ENCODE data around the gene WIPI1.

Gene WIPI1

DNA sequence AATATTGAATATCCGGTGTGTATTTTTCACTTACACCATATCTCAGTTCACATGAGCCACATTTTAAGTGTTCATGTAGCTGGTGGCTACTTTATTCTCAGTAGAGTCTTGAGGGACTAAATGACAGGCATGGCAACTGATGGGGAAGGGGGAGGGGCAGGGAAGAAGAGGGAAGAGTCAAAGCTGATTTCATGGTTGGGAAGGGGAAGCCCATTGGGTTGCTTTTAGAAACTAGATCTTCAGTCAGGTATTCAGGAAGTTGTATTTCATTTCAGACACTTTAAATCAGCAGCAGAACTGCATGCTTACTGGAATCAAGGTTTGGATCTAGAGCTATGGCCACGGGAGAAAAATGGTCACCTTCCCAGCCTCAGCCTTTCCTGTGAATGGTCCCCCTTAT, 2.9 kb upstream of the WIPI1 start:
- FAIRE-seq: no peak

DNA sequence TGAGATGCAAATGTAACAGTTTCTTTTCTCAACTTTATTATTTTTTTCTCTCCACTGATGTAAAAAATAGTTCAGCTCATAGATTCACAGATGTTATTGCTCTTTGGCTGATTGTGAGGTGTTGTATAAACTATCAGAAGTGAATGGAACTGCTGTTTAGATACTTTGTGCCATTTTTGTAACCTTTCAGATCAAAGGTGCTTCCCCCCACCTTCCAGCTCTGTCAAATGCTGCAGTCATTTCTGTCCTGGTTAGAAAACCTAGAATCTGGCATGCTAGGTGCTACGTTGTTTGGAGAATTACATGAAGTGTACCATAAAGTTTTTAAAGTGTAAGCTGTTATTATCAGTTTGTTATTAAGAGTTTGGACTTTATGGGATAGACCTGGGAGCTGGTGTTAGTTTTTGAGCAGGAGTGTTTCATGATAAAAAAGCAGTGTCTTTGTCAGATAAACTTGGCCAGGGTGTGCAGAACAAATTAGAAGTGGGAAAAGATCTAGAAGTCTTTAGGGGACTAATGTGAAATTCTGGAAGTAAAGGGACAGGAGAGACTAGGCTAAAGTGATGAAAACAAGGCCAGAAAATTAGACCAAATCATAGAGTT, 1.8 kb upstream of the WIPI1 start:
- no peak for FAIRE-seq

DNA sequence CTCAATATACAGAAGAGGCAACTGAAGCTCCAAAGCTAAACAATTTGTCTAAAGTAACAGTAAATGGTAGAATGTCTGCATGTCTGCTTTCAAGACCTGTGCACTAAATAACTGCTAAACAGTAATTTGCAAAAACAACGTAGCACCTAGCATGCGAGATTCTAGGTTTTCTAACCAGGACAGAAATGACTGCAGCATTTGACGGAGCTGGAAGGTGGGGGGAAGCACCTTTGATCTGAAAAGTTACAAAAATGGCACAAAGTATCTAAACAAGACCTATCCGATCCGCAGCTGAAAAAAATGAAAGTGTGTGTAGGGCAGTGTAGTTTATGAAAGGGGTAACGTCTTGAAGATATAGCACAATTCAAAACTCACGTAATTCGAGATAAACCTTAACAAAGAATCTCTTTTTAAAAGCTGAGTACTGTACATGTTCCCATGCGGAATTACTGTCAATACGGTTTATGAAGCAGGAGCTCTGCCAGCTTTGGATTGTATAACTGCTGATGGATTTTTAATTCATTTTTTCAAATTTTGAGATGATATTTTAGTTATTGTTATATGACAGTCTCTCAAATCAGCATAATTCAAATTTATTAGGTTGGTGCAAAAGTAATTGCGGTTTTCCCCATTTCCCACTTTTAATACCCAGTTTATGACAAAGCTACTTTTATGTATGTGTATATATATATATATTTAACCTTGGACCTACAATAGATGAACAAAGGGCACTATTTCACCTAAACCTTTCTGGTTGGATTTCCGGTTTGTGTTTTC, 1.2 kb upstream of the WIPI1 start:
- FAIRE-seq: no peak

DNA sequence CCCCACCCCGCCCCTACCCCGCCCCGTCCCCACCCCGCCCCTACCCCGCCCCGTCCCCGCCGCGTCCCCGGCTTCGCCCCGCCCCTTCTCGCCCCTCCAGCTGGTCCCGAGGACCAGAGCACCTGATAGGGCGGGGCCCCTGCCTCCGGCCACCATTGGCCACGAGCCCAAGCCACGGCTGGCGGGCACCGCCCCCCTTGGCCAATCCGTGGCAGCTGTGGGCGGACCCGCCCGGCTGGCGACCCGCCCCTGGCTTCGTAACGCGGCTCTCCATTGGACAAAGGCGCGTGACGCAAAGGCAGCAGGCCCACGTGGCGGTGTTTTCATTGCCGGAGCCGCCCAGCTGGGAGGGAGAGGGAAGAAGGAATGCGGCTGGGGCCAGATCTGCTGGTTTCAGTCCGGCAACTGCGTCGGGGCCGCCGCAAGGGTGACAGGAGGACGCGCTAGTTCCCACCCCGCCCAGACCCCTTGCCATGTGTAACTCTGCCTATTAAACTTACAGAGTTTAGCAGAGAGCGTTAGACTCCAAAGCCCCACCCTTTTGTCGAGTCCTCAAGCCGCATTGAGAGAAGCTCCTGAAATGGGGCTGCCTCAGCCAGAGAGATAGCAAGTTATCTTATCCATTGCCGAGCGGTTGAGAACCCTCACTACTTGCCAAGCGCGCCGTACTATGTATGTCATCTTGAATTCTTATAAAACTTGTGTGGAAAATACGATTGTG, 403 bp upstream of the WIPI1 start:
- FAIRE-seq: no peak

DNA sequence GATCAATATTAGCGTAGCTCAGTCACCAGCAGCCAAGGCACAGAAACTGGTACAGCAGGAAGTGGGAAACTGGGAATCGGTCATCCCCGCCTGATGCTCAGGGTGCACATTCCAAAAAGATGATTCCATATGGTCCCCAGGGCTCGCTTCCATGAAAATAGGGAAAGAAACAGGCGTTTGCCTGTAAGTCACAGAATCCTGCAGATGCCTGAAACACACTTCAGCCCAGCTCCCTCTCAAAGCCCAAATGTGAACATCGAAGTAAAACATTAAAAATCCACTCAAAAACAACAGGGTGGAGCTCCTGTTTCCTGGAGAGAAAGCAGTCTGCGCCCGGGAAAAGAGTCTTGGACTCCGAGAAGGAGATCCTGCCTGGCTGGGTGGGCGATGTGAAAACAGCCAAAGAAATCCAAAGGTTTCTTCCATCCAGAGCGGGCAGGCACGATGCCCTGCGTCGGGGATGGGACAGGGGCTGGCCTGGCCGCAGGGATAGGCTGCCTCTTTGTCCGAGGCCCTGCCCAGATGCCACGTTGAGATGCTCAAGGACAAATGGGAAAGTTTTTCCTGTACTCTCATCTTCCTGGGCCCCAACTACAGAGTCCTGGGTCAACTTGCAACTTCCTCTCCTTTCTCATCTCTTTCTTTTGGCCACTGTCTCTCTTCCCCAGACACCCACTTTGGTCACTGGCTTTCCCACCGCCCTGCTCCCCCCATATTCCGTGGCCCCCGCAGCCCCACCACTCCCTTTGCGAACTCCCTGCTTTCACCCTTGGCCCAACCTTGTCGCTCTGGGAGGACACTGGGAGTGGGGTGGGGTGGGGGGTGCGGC, 743 bp downstream of the WIPI1 start:
- FAIRE-seq: no peak

DNA sequence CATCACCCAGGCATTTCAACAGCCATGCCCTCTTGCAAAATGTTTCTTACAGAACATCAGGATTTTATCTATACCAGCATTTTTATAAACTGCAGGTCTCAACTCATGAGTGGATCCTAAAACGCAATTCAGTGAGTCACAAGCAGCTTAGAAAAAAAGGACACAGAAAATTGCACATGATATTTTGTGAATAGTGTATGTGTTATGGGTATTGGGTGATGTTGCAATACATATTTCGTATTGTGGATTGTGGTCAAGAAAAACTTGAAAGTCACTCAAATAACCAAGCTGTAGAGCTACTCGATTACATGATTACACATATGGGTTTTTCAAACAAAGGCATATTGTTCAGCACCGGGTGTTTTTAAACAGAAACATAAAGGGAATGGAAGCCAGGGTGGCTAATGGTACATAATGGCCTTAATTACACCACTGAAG, 1.4 kb downstream of the WIPI1 start:
- no peak for FAIRE-seq

DNA sequence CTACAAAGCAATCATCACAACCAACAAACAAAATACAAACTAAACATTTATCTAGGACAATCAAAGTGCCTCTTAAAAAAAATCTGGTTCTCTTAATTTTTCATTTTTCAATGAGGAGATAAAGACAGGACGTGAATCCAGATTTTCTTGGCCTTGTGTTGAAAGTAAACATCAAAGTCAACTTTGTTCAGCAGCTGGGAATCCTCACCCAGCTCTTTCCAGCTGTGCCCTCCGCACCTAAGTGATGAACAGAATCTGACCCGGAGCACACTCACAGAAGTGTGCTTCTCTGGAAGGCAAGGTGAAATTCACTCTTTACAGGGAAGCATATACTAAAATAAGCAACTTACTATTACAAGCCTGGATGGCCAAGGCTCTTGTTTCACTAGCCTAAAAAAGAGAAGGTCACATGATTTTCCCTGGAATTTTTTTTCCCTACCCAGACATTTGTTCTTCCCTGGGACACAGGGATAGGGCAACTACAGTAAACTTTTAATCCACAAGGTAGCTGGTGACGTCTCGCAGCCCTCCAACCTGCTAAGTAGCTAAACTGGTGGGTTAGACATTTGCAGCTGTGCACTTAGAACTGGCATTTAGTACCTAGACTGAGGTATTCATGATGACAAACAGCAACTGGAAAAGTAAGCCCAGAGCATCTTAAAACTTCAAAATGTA, 3.2 kb downstream of the WIPI1 start:
- no peak for FAIRE-seq

DNA sequence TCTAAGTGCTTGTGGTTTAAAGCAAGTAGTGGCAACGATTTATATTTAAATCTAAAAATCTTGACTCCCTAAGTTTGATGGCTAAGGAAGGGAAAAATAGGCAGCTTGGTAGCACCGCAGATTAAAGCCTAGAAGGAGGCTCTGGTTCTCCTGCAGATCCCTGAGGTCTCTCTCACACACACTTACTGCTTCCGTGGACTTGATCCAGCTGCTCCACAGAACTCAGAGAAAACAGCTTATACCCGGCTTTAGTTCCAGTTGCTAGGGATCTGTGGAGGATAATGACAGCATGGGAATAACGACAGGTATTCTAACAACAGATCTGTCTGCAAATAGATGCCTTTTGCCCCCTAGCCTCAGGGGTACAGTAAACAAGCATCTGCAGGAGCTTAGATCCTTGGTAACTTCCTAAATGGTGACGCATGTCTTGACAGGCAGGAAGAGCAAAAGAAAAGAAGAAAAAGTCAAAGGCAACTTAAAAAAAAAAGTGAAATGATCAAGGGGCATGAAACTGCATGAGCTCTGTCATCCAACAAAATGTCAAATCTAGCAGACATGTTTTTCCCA, 4.5 kb downstream of the WIPI1 start:
- no peak for FAIRE-seq

DNA sequence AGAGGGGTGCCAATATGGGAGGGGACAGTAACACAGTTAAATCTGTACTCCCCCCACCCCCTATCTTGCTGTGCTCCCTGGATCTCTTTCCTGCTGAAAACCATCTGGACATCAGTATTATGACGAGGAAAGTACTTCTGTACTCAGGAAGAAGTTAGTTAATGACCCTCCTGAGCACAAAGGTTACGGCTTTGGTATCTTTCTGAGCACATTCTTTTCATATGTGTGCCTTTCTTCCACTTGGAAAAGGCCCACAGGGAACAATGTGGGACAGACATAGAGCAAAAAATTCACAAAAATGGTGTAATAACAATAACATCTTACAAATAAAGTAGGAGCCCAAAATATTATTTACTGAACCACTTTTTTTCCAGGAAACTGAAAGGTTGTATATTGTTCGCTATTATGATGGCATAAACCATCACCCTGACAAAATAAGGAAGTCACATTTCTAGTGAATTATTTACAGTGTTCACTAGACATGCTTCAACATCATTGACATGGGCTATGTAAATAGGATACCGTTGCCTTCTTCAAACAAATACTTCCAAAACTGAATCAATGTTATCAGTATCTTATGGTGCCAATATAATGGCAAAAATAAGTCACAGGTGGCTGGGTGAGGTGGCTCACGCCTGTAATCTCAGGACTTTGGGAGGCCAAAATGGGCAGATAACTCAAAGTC, 5.5 kb downstream of the WIPI1 start:
- FAIRE-seq: peak; percentile 62

DNA sequence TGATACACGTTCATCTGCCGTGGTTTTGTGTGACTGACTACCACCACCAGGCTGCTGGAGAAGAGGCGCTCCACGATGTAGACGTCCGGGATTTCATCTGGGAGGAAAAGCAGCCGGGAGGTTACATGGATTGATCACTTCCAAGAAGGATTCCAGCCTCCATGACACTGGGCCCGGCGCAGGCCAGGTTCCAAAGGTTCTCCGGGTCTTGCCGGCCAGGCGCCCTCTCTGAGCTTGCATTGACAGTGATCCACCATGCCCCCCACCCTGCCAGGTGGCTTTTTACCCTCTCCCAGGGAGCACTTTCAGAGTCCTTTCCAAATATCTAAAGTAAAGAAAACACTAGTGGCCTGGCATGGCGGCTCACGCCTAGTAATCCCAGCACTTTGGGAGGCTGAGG, 6.5 kb downstream of the WIPI1 start:
- FAIRE-seq: no peak

DNA sequence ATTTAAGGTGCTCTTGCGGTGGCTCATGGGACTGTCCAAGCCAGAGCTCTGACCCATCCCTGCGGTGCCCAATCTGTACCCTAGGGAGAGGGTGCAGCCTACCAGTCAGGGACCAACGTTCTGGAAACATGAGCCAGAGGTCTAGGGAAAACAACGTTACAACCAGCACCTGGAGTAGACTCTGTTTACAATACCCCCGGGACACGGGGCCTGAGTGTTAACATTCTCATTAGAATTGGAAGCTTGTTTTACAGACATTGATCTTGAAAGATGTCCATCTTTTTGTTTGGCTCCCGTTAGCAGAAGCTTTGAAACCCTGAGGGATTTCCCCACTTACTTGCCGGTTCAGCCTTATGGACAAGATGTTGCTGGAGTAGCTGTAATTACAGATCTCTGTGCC, 6.9 kb downstream of the WIPI1 start:
- FAIRE-seq: no peak

DNA sequence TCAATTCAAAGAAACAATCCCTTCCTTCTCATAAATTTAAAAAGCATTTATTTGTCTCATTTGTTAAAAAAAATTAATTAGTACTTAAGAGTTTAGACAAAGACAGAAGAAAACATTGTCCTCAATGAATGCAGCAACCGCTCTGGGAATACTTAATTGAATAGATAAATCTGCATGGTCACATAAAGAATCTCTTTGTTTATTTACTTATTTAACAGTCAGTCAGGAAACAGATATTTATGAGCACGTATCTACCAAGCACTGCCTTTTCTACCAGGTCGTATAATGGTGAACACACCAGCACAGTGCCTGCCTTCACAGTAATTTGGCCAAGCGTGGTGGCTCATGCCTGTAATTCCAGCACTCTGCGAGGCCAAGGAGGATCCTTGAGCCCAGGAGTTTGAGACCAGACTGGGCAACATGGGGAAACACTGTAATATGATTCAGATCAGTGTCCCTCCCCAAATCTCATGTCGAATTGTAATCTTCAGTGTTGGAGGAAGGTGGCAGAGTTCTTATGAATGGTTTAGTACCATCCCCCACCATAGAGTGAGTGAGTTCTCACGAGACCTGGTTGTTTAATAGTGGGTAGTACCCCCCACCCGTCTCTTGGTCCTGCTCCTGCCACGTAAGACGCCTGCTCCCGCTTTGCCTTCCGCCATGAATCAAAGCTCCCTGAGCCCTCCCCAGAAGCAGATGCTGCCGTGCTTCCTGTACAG, 8.1 kb downstream of the WIPI1 start:
- FAIRE-seq: no peak

DNA sequence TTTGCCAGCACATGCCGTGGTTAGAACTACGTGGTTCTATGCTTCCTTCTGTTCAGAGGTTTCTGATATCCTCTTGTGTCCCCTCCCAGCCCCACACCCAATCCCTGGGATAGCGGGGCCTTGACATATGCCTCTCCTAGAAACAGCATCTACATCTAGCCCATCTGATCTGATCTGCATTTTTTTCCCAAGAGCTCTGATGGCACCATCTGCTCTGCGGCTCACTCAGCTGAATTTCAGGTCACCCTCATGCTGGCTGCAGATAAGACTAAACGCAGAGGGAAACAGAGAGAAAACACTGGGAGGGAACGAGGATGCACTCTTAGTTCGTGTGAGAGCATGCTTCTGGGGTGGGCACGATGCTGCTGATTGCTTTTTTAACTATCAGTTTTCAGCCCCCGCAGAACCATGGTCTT, 10.7 kb downstream of the WIPI1 start:
- FAIRE-seq: no peak

DNA sequence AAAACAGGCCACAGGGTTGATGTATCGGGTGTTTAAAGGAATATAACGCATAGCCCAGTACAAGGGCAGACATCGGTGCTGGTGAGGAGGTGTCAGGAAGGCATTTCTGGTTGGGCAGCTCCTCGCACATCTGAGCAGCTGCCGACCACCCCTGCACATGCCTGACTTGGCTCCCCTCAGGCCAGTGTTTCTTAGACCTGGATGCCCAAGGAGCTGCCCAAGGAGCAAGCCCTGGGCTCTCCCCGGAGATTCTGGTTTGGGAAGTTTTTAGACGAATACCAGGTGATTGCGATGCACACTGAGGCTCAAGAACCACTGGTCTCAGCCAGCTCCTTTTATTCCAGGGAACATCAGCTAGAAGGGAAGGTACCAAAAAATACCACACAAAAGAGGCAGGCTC, 11.6 kb downstream of the WIPI1 start:
- no peak for FAIRE-seq

DNA sequence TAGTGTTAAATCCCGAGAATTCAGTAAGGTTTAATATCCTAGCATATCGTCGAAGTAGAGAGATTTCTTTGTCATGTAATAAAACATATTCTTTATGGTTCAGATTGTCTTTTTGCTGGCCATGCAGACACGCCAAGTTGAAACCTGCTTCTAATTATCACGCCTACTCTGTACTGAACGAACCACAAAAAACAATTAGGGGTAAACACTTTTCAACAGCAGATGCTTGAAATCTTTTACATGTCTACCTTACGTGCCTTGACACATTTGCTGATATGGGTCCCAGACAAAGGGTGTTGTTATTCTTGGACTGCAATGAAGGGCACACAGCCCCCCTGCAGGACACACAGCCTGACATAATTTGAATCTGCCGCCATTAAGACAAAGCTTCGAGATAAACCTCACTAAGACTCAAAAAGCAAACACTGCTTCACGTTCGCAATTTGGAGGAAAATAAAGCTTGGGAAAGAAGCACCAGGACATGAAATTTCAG, 13.3 kb downstream of the WIPI1 start:
- FAIRE-seq: no peak

DNA sequence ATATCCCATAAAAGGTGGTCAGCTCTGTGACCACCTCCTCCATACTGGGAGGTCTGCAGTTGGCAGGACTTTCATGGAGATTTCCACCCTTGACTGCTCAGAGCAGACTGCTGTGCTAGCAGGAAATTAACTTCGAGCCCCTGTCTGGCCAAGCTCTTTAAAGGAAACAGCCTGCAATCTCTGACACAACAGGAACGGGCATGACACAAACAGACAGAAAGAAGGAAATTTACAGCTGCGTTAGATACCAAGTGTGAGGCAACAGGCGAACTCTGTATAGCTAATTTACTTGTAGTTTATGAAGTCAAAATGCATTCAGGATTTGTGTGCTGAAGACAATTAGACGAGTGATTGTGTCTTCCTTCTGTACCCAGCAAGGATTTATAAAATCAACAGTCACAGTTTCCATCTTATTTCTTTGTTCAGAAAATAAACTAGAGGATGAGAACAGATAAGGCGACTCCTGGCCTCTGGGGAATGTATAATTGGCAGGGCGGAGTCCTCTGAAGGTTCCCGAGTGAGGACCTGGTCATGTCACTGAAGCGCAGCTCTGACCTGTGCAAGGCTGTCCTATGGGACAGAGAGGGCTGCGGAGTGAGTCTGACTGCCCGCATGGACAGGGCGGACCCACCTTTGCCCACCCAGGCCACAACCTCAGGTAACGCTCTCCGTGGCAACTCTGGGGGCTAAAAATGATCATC, 16.1 kb downstream of the WIPI1 start:
- FAIRE-seq: no peak

DNA sequence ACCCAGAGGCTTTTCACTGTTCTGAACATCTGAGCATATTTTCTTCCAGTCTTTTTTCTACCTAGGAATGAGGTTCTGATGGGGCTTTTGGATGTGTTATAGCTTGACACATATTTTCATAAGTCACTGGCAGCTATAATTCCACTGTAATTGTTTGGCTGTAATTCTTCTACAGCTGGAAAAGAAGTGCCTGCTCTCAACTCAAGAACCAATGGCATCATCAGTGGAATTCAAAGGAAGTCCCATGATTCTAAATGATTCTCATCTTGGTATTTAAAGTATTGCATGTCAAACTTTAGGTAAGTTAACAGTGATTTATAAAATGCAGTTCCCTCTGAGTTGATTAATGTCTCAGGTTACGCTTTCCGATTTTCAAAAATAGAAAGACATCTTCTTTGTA, 16.8 kb downstream of the WIPI1 start:
- FAIRE-seq: no peak

DNA sequence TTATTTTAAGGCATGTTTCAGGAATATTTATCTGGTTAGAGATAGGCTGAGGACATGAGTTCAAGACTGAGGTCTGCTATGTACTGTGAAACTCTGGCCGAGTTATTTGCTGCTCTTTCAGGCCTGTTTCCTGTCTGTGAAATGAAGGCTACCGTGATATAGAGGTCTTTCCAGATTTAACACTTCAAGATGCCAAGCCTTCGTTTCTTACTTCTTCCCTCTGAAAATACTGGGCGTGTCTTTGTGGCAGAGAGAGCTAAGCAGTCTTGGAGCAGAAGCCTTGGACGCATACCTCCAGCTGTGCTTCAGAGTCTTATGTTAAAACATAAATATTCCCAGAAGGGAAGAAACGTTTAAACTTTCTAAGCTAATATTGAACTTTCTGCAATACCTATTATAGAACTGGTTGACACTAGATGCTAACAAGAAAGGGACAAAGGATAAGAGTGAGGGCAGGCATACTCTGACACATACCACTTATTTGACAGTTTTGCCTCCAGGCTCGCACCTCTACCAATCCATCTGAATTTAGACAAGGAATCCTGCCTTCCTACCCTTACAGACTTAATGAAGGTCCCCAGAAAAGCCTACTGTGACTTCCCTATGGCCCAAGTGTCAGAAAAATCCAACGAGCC, 17.5 kb downstream of the WIPI1 start:
- no peak for FAIRE-seq
